ENCODE data around the gene OTOS. TPM values are rescaled to one million over a fixed set of nuclear protein-coding genes. Genes with fewer than 3 reads are reported as not detected.

The OTOS gene
- total RNA-seq, 2 experiments from 2014 or later, result not detected

- no peaks in the 10 kb centered on the region for H3K9me2 ChIP-seq (ENCODE audit: insufficient read depth, low read length)
- H4K20me1 ChIP-seq (ENCODE audit: insufficient read depth, low read length), result no peaks in the 10 kb centered on the region
- H2AFZ ChIP-seq (ENCODE audit: low read length), result no peak overlapping the region
- intact Hi-C loops (cut with micrococcal nuclease; ENCODE audit: unreplicated experiment), result no loop called here
- H3K36me3 ChIP-seq (ENCODE audit: insufficient read depth, low read length), result no peaks in the 10 kb centered on the region
- DNase-seq (ENCODE audit: low spot score), result no peak
- no peaks in the 10 kb centered on the region for H3K79me2 ChIP-seq (ENCODE audit: insufficient read depth, low read depth, low read length)
- CTCF ChIA-PET (ENCODE audit: unreplicated experiment), result no interaction called here
- no peaks in the 10 kb centered on the region for H3K9me3 ChIP-seq (ENCODE audit: low read length)
- H3K4me3 ChIP-seq (ENCODE audit: low read depth, low read length, poor library complexity, severe bottlenecking), result no peak overlapping the region
- no peaks in the 10 kb centered on the region for H3K4me1 ChIP-seq (ENCODE audit: insufficient read depth, low read length, poor library complexity, severe bottlenecking)
- POLR2A ChIA-PET, result no interaction called here
- H3K4me2 ChIP-seq (ENCODE audit: low read length), result no peak overlapping the region
- BruUV-seq (replicated peaks), result no TSS peak
- no peak overlapping the region for H3K27ac ChIP-seq (ENCODE audit: low read depth, low read length, poor library complexity, severe bottlenecking)
- TF ChIP-seq EZH2phosphoT487 (IDR thresholded peaks at IDR 0.05; ENCODE audit: borderline replicate concordance, low read depth, low read length) (no peak), CTCF (conservative IDR thresholded peaks at IDR 0.05; ENCODE audit: low read length) (no peak)
Observed at GRCh38 chr2:240168546-240169361, 28.3 kb upstream of the OTOS start.

GRCh38 chr2:240168041-240168440, 27.6 kb upstream of the OTOS start:
- Histone ChIP-seq H3K4me1 (ENCODE audit: insufficient read depth, low read length, poor library complexity, severe bottlenecking) (no peaks in the 10 kb centered on the region), H2AFZ (ENCODE audit: low read length) (no peak overlapping the region), H3K36me3 (ENCODE audit: insufficient read depth, low read length) (no peaks in the 10 kb centered on the region), H3K27ac (ENCODE audit: low read depth, low read length, poor library complexity, severe bottlenecking) (no peak overlapping the region), H3K79me2 (ENCODE audit: insufficient read depth, low read depth, low read length) (no peaks in the 10 kb centered on the region), H3K9me2 (ENCODE audit: insufficient read depth, low read length) (no peaks in the 10 kb centered on the region), H4K20me1 (ENCODE audit: insufficient read depth, low read length) (no peaks in the 10 kb centered on the region), H3K9me3 (ENCODE audit: low read length) (no peaks in the 10 kb centered on the region), H3K4me3 (ENCODE audit: low read depth, low read length, poor library complexity, severe bottlenecking) (no peak overlapping the region), H3K4me2 (ENCODE audit: low read length) (no peak overlapping the region)
- no peak for DNase-seq (ENCODE audit: low spot score)
- BruUV-seq (replicated peaks), result no TSS peak
- TF ChIP-seq EZH2phosphoT487 (IDR thresholded peaks at IDR 0.05; ENCODE audit: borderline replicate concordance, low read depth, low read length) (no peak), CTCF (conservative IDR thresholded peaks at IDR 0.05; ENCODE audit: low read length) (no peak)
- ChIA-PET POLR2A (no interaction called here), CTCF (ENCODE audit: unreplicated experiment) (no interaction called here)
- intact Hi-C loops (cut with micrococcal nuclease; ENCODE audit: unreplicated experiment), result no loop called here

- H3K4me3 ChIP-seq (ENCODE audit: low read depth, low read length, poor library complexity, severe bottlenecking), result no peak overlapping the region
- no peaks in the 10 kb centered on the region for H3K9me2 ChIP-seq (ENCODE audit: insufficient read depth, low read length)
- no peak overlapping the region for H3K4me2 ChIP-seq (ENCODE audit: low read length)
- POLR2A ChIA-PET, result no interaction called here
- BruUV-seq (replicated peaks), result no TSS peak
- CTCF ChIA-PET (ENCODE audit: unreplicated experiment), result no interaction called here
- no peaks in the 10 kb centered on the region for H3K36me3 ChIP-seq (ENCODE audit: insufficient read depth, low read length)
- TF ChIP-seq CTCF (conservative IDR thresholded peaks at IDR 0.05; ENCODE audit: low read length), result no peak
- TF ChIP-seq EZH2phosphoT487 (IDR thresholded peaks at IDR 0.05; ENCODE audit: borderline replicate concordance, low read depth, low read length), result no peak
- no peak for DNase-seq (ENCODE audit: low spot score)
- no peaks in the 10 kb centered on the region for H3K79me2 ChIP-seq (ENCODE audit: insufficient read depth, low read depth, low read length)
- no peak overlapping the region for H3K27ac ChIP-seq (ENCODE audit: low read depth, low read length, poor library complexity, severe bottlenecking)
- H3K4me1 ChIP-seq (ENCODE audit: insufficient read depth, low read length, poor library complexity, severe bottlenecking), result no peaks in the 10 kb centered on the region
- no peak overlapping the region for H2AFZ ChIP-seq (ENCODE audit: low read length)
- intact Hi-C loops (cut with micrococcal nuclease; ENCODE audit: unreplicated experiment), result no loop called here
- no peaks in the 10 kb centered on the region for H3K9me3 ChIP-seq (ENCODE audit: low read length)
- no peaks in the 10 kb centered on the region for H4K20me1 ChIP-seq (ENCODE audit: insufficient read depth, low read length)
Observed at GRCh38 chr2:240167588-240167880, 27.1 kb upstream of the OTOS start.
